CD14-positive monocyte (primary cell): Measurements from ENCODE around the gene RTP5. TPM values are rescaled to one million over a fixed set of nuclear protein-coding genes. Genes with fewer than 3 reads are reported as not detected.

Experiments used
- DNase-seq, 3 donors: peaks; one replicate each; pipeline ENCODE4 v3.0.0-alpha.2; 2011 to 2022
- H2AFZ ChIP-seq: 2 replicates; pipeline ENCODE4 v1.6.0; 2012; ENCODE audit warnings: mild to moderate bottlenecking, low read depth, low read length, inconsistent platforms; ENCODE audit not compliant: insufficient read depth, poor library complexity, severe bottlenecking
- H3K27ac ChIP-seq, 2 donors: 1 replicate in 1 of 2; 2 replicates in 1 of 2; pipeline ENCODE4 v1.5.1; 2012 to 2013; ENCODE audit warnings: low read length in 2 of 2, control low read depth in 1 of 2, inconsistent platforms in 1 of 2, low read depth in 1 of 2, mild to moderate bottlenecking in 1 of 2
- H3K27me3 ChIP-seq, 2 donors: one replicate each; pipeline versions ENCODE4 v1.6.0 to v1.6.1; 2011 to 2013; ENCODE audit warnings: low read length in 2 of 2; ENCODE audit not compliant: control insufficient read depth in 2 of 2, insufficient read depth in 2 of 2
- H3K36me3 ChIP-seq, 2 donors: replicated peaks in 1 of 2; 1 replicate in 1 of 2; 2 replicates in 1 of 2; pipeline versions ENCODE4 v1.5.1 to v1.6.1; 2012 to 2013; ENCODE audit warnings: low read length in 2 of 2, control low read depth in 1 of 2, inconsistent platforms in 1 of 2, mild to moderate bottlenecking in 1 of 2; ENCODE audit not compliant: insufficient read depth in 2 of 2, control insufficient read depth in 1 of 2
- H3K4me1 ChIP-seq, 2 donors: 1 replicate in 1 of 2; 2 replicates in 1 of 2; pipeline versions ENCODE4 v1.5.1 to v1.6.1; 2012 to 2013; ENCODE audit warnings: low read length in 2 of 2, control low read depth in 1 of 2, inconsistent platforms in 1 of 2, mild to moderate bottlenecking in 1 of 2, moderate library complexity in 1 of 2; ENCODE audit not compliant: insufficient read depth in 2 of 2, control insufficient read depth in 1 of 2
- H3K4me2 ChIP-seq: replicated peaks from 2 replicates; pipeline ENCODE3; 2012; ENCODE audit warnings: low read length, moderate library complexity, mild to moderate bottlenecking; ENCODE audit not compliant: poor library complexity, severe bottlenecking; ENCODE audit errors: extremely low read depth
- H3K4me3 ChIP-seq, 3 experiments: fragments of 200-600 bp in 1 of 3; sonication (generic) in 1 of 3; replicated peaks in 1 of 3; 1 replicate in 2 of 3; 2 replicates in 1 of 3; pipeline ENCODE4 v1.5.1; 2011 to 2013; ENCODE audit warnings: low read length in 3 of 3, mild to moderate bottlenecking in 3 of 3, control low read depth in 2 of 3, low read depth in 2 of 3, inconsistent platforms in 1 of 3, moderate library complexity in 1 of 3
- H3K79me2 ChIP-seq: 2 replicates; pipeline ENCODE4 v1.6.0; 2012; ENCODE audit warnings: mild to moderate bottlenecking, control low read depth, inconsistent platforms, low read length, moderate library complexity; ENCODE audit not compliant: insufficient read depth
- H3K9ac ChIP-seq: 2 replicates; pipeline ENCODE4 v1.6.0; 2017; ENCODE audit warnings: low read length, mild to moderate bottlenecking; ENCODE audit not compliant: insufficient read depth, poor library complexity, severe bottlenecking
- H3K9me3 ChIP-seq, 2 donors: replicated peaks in 1 of 2; 1 replicate in 1 of 2; 2 replicates in 1 of 2; pipeline versions ENCODE4 v1.5.1 to v1.6.1; 2012 to 2013; ENCODE audit warnings: low read length in 2 of 2, control low read depth in 1 of 2; ENCODE audit not compliant: control insufficient read depth in 1 of 2, insufficient read depth in 1 of 2
- H4K20me1 ChIP-seq: 2 replicates; pipeline ENCODE4 v1.6.0; 2012; ENCODE audit warnings: mild to moderate bottlenecking, low read length, control low read depth, moderate library complexity; ENCODE audit not compliant: insufficient read depth
- H3K27ac Mint-ChIP-seq, 7 donors: one replicate each; pipeline ENCODE4 v1.8.0; 2020; ENCODE audit warnings: mild to moderate bottlenecking in 7 of 7, mixed read lengths in 7 of 7, moderate library complexity in 6 of 7, inconsistent platforms in 2 of 7
- H3K27me3 Mint-ChIP-seq, 3 donors: one replicate each; pipeline ENCODE4 v1.8.0; 2021 to 2022; ENCODE audit warnings: low read depth in 3 of 3, mild to moderate bottlenecking in 3 of 3, mixed read lengths in 3 of 3, moderate library complexity in 3 of 3, inconsistent platforms in 1 of 3
- H3K36me3 Mint-ChIP-seq, 2 donors: one replicate each; pipeline ENCODE4 v1.8.0; 2020; ENCODE audit warnings: mixed read lengths in 2 of 2, inconsistent platforms in 1 of 2, mild to moderate bottlenecking in 1 of 2
- H3K4me1 Mint-ChIP-seq: one replicate; pipeline ENCODE4 v1.8.0; 2020; ENCODE audit warnings: mild to moderate bottlenecking, mixed read lengths
- H3K4me3 Mint-ChIP-seq, 2 donors: one replicate each; pipeline ENCODE4 v1.8.0; 2020; ENCODE audit warnings: mild to moderate bottlenecking in 2 of 2, mixed read lengths in 2 of 2, moderate library complexity in 1 of 2
- H3K9me3 Mint-ChIP-seq, 7 donors: one replicate each; pipeline ENCODE4 v1.8.0; 2020 to 2022; ENCODE audit warnings: mixed read lengths in 7 of 7, mild to moderate bottlenecking in 6 of 7, moderate library complexity in 6 of 7, inconsistent platforms in 2 of 7
- CTCF ChIP-seq: fragments of 200-600 bp; IDR thresholded peaks from one replicate; pipeline ENCODE4 v1.8.0; 2022; ENCODE audit warnings: antibody characterized with exemption, mild to moderate bottlenecking
- WGBS: methylation state at CpG from one replicate; pipeline ENCODE4 v1.1.5; 2013; ENCODE audit warnings: missing lambda C conversion rate; ENCODE audit not compliant: insufficient coverage; 5-methylcytosine and 5-hydroxymethylcytosine counted together
- intact Hi-C, 2 donors: fragments of 100-400 bp; cut with micrococcal nuclease; formaldehyde crosslinking; loops; one replicate each; pipeline versions ENCODE4 v1.15.0 to v1.15.1; 2023
- polyA plus RNA-seq, 3 donors: library from polyadenylated mRNA; depleted of rRNA in 1 of 3; unstranded in 2 of 3; stranded (reverse) in 1 of 3; fragments of 300-500 nt in 2 of 3; fragments of >200 nt in 1 of 3; fragmentation: Illumina TruSeq in 2 of 3; gene quantifications; 1 replicate in 2 of 3; 2 replicates in 1 of 3; pipeline ENCODE4 v1.2.3, GENCODE V29; 2012 to 2021

Gene RTP5
- polyA plus RNA-seq, 3 donors, result 0.03 TPM; not detected in 2

- 97% methylated on average over 12 of the region's 22 CpGs for WGBS
- Mint-ChIP-seq H3K4me1 (peaks cover 32% of the 10 kb centered on the region), H3K27ac (no peak overlapping the region)
These were observed 23.1 kb upstream of the RTP5 start for GRCh38 chr2:241846406-241846805.

GRCh38 chr2:241848761-241849615 is 20.5 kb upstream of the RTP5 start:
- Histone ChIP-seq H4K20me1 (no peaks in the 10 kb centered on the region), H2AFZ (no peak overlapping the region), H3K79me2 (no peaks in the 10 kb centered on the region), H3K4me2 (no peak overlapping the region), H3K27me3 (no peaks in the 10 kb centered on the region), H3K27ac (no peak overlapping the region), H3K4me1 (peaks cover 7 to 12% of the 10 kb centered on the region in 2 donors), H3K36me3 (no peaks in the 10 kb centered on the region), H3K9me3 (no peaks in the 10 kb centered on the region), H3K4me3 (no peak overlapping the region), H3K9ac (no peak overlapping the region)
- H3K4me1 Mint-ChIP-seq, result peaks cover 18% of the 10 kb centered on the region
- H3K27ac Mint-ChIP-seq, result peak overlapping the region in 1 of 7 donors; percentile 46
- no peak for DNase-seq
- H3K36me3 Mint-ChIP-seq, result peaks cover 2 to 6% of the 10 kb centered on the region in 2 donors
- intact Hi-C loops, result no loop called here
- peaks cover 4 to 21% (median 16%) of the 10 kb centered on the region in 3 donors for H3K27me3 Mint-ChIP-seq
- TF ChIP-seq CTCF, result no peak
- peaks cover 0 to 6% (median 0%) of the 10 kb centered on the region in 7 donors for H3K9me3 Mint-ChIP-seq
- WGBS, result 94% methylated on average over 21 of the region's 39 CpGs
- no peak overlapping the region for H3K4me3 Mint-ChIP-seq

More at GRCh38 chr2:241846406-241846805, 23.1 kb upstream of the RTP5 start:
- Histone ChIP-seq H3K79me2 (no peaks in the 10 kb centered on the region), H3K4me2 (no peak overlapping the region), H3K9ac (no peak overlapping the region), H4K20me1 (no peaks in the 10 kb centered on the region), H2AFZ (no peak overlapping the region), H3K27ac (no peak overlapping the region), H3K4me1 (peaks cover 14 to 28% of the 10 kb centered on the region in 2 donors), H3K36me3 (no peaks in the 10 kb centered on the region), H3K9me3 (no peaks in the 10 kb centered on the region), H3K27me3 (no peaks in the 10 kb centered on the region), H3K4me3 (no peak overlapping the region)
- H3K9me3 Mint-ChIP-seq, result peaks cover 0 to 5% (median 0%) of the 10 kb centered on the region in 7 donors
- DNase-seq, result no peak
- peaks cover 7 to 24% (median 22%) of the 10 kb centered on the region in 3 donors for H3K27me3 Mint-ChIP-seq
- H3K4me3 Mint-ChIP-seq, result peak overlapping the region; percentile 61 to 78
- peaks cover 4 to 6% of the 10 kb centered on the region in 2 donors for H3K36me3 Mint-ChIP-seq
- no peak for TF ChIP-seq CTCF
- intact Hi-C loops, result no loop called here
